ENCODE data around the gene MAML3. TPM values are rescaled to one million over a fixed set of nuclear protein-coding genes. Genes with fewer than 3 reads are reported as not detected.

MAML3 gene
- polyA plus RNA-seq, 4 donors, result 1.4 to 10.3 (median 3.4) TPM

DNA sequence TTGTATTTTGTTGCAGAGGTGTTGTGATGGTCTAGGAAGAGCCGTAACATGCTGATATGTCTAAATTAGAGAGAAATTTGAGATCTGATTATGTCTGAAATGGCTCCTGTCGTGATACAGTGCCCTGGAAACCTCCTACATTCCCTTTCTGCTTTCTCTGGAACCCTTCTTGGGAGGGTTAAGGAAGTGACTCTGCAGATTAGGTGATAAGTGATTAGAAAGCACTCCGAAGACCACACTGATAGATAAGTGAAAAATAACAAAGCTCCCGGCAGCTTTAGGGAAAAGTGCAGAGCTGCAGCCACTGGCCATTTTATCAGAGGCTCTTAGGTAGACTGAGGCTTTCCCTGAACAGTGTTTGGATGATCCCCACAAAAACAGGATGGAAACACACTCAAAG is 377.7 kb downstream of the MAML3 start:
- WGBS, 3 donors, result 68 to 88% (median 72%) methylated on average over 4 of the region's 4 CpGs
- Histone ChIP-seq H3K9me3 (ENCODE audit: control insufficient read depth in 2 of 2, insufficient read depth in 1 of 2, low read depth in 1 of 2, low read length in 1 of 2) (no peaks in the 10 kb centered on the region), H3K27me3 (ENCODE audit: control insufficient read depth in 3 of 3, insufficient read depth in 3 of 3, low read length in 3 of 3) (no peaks in the 10 kb centered on the region), H3K36me3 (ENCODE audit: control insufficient read depth in 3 of 3, insufficient read depth in 2 of 3, low read depth in 1 of 3, low read length in 3 of 3) (no peaks in the 10 kb centered on the region), H3K4me3 (ENCODE audit: low read depth in 1 of 3, low read length in 3 of 3) (no peak overlapping the region), H3K27ac (ENCODE audit: low read depth in 1 of 3, low read length in 2 of 3) (no peak overlapping the region), H3K4me1 (ENCODE audit: control insufficient read depth in 3 of 3, insufficient read depth in 2 of 3, low read depth in 1 of 3, low read length in 2 of 3) (peaks cover 0 to 2% (median 0%) of the 10 kb centered on the region in 3 donors)
- FAIRE-seq (no peak), DNase-seq (no peak)

- H3K27ac ChIP-seq (ENCODE audit: low read depth in 1 of 3, low read length in 2 of 3), result no peak overlapping the region
- H3K27me3 ChIP-seq (ENCODE audit: control insufficient read depth in 3 of 3, insufficient read depth in 3 of 3, low read length in 3 of 3), result no peaks in the 10 kb centered on the region
- peaks cover 0 to 2% (median 0%) of the 10 kb centered on the region in 3 donors for H3K4me1 ChIP-seq (ENCODE audit: control insufficient read depth in 3 of 3, insufficient read depth in 2 of 3, low read depth in 1 of 3, low read length in 2 of 3)
- 64 to 71% (median 69%) methylated on average over 6 of the region's 6 CpGs for WGBS, 3 donors
- no peak overlapping the region for H3K4me3 ChIP-seq (ENCODE audit: low read depth in 1 of 3, low read length in 3 of 3)
- FAIRE-seq (no peak), DNase-seq (no peak)
- H3K36me3 ChIP-seq (ENCODE audit: control insufficient read depth in 3 of 3, insufficient read depth in 2 of 3, low read depth in 1 of 3, low read length in 3 of 3), result no peaks in the 10 kb centered on the region
- no peaks in the 10 kb centered on the region for H3K9me3 ChIP-seq (ENCODE audit: control insufficient read depth in 2 of 2, insufficient read depth in 1 of 2, low read depth in 1 of 2, low read length in 1 of 2)
These were observed 379.1 kb downstream of the MAML3 start for GRCh38 chr4:139774759-139775487.

GRCh38 chr4:139773560-139774318 is 380.2 kb downstream of the MAML3 start:
- 77 to 83% (median 77%) methylated on average over 6 of the region's 6 CpGs for WGBS, 3 donors
- H3K4me3 ChIP-seq (ENCODE audit: low read depth in 1 of 3, low read length in 3 of 3), result no peak overlapping the region
- H3K27me3 ChIP-seq (ENCODE audit: control insufficient read depth in 3 of 3, insufficient read depth in 3 of 3, low read length in 3 of 3), result no peaks in the 10 kb centered on the region
- H3K27ac ChIP-seq (ENCODE audit: low read depth in 1 of 3, low read length in 2 of 3), result no peak overlapping the region
- H3K4me1 ChIP-seq (ENCODE audit: control insufficient read depth in 3 of 3, insufficient read depth in 2 of 3, low read depth in 1 of 3, low read length in 2 of 3), result peaks cover 0 to 5% (median 2%) of the 10 kb centered on the region in 3 donors
- DNase-seq (no peak), FAIRE-seq (no peak)
- H3K36me3 ChIP-seq (ENCODE audit: control insufficient read depth in 3 of 3, insufficient read depth in 2 of 3, low read depth in 1 of 3, low read length in 3 of 3), result no peaks in the 10 kb centered on the region
- H3K9me3 ChIP-seq (ENCODE audit: control insufficient read depth in 2 of 2, insufficient read depth in 1 of 2, low read depth in 1 of 2, low read length in 1 of 2), result no peaks in the 10 kb centered on the region

DNA sequence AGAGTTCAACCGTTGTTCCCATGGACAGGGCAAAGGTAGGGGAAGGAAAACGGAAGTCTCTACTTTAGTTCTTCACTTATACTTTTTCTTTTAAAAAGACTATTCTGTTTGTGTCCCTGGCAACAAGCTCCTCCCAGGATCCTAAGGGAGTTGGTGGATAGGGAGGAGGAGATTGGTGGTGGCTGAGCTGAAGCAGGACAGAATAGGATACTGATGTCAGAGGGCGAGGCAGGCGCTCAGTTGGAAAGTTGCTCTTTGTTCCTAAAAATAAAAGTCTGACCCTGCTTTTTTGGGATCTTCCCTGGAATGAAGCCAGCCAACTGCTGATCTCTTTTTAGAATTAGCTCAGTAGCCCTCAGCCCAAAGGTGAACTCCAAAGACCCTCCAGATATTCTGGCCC is 383.6 kb downstream of the MAML3 start:
- Histone ChIP-seq H3K4me3 (ENCODE audit: low read depth in 1 of 3, low read length in 3 of 3) (no peak overlapping the region), H3K4me1 (ENCODE audit: control insufficient read depth in 3 of 3, insufficient read depth in 2 of 3, low read depth in 1 of 3, low read length in 2 of 3) (peaks cover 0 to 5% (median 0%) of the 10 kb centered on the region in 3 donors), H3K36me3 (ENCODE audit: control insufficient read depth in 3 of 3, insufficient read depth in 2 of 3, low read depth in 1 of 3, low read length in 3 of 3) (no peaks in the 10 kb centered on the region), H3K9me3 (ENCODE audit: control insufficient read depth in 2 of 2, insufficient read depth in 1 of 2, low read depth in 1 of 2, low read length in 1 of 2) (no peaks in the 10 kb centered on the region), H3K27me3 (ENCODE audit: control insufficient read depth in 3 of 3, insufficient read depth in 3 of 3, low read length in 3 of 3) (no peaks in the 10 kb centered on the region), H3K27ac (ENCODE audit: low read depth in 1 of 3, low read length in 2 of 3) (no peak overlapping the region)
- FAIRE-seq, result no peak
- DNase-seq, result no peak
- WGBS, 3 donors, result 73 to 87% (median 83%) methylated on average over 4 of the region's 4 CpGs

- Histone ChIP-seq H3K36me3 (ENCODE audit: control insufficient read depth in 3 of 3, insufficient read depth in 2 of 3, low read depth in 1 of 3, low read length in 3 of 3) (no peaks in the 10 kb centered on the region), H3K4me1 (ENCODE audit: control insufficient read depth in 3 of 3, insufficient read depth in 2 of 3, low read depth in 1 of 3, low read length in 2 of 3) (peaks cover 0 to 5% (median 0%) of the 10 kb centered on the region in 3 donors), H3K9me3 (ENCODE audit: control insufficient read depth in 2 of 2, insufficient read depth in 1 of 2, low read depth in 1 of 2, low read length in 1 of 2) (no peaks in the 10 kb centered on the region), H3K4me3 (ENCODE audit: low read depth in 1 of 3, low read length in 3 of 3) (no peak overlapping the region), H3K27ac (ENCODE audit: low read depth in 1 of 3, low read length in 2 of 3) (no peak overlapping the region), H3K27me3 (ENCODE audit: control insufficient read depth in 3 of 3, insufficient read depth in 3 of 3, low read length in 3 of 3) (no peaks in the 10 kb centered on the region)
- WGBS, 3 donors, result 33 to 76% (median 43%) methylated on average over 4 of the region's 4 CpGs
- DNase-seq, result peak; percentile 49 to 58
- no peak for FAIRE-seq
These were observed 384.6 kb downstream of the MAML3 start for GRCh38 chr4:139769364-139769763.

- WGBS, 3 donors, result 82 to 91% (median 89%) methylated on average over 4 of the region's 4 CpGs
- FAIRE-seq, result no peak
- no peaks in the 10 kb centered on the region for H3K27me3 ChIP-seq (ENCODE audit: control insufficient read depth in 3 of 3, insufficient read depth in 3 of 3, low read length in 3 of 3)
These were observed 385.1 kb downstream of the MAML3 start for GRCh38 chr4:139768896-139769295.

DNA sequence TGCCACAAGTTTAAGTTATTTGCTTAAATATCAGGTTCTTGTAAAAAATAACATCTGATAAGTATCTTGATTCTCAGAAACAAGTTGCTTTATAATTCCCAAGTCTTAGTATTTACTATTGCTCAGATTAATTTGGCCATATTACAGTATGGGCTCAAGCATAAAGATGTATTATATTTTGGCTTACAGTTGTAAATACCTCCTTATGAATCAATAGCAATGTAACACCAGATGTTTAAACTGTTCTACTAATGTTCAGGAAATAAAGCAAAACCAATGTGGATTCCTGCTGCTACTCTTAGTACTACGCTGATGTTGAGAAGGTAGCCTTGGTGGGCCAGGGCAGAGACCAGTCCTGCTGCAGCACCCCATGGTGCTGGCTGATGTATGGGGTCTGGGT is 385.6 kb downstream of the MAML3 start:
- Histone ChIP-seq H3K36me3 (ENCODE audit: control insufficient read depth in 3 of 3, insufficient read depth in 2 of 3, low read depth in 1 of 3, low read length in 3 of 3) (no peaks in the 10 kb centered on the region), H3K4me3 (ENCODE audit: low read depth in 1 of 3, low read length in 3 of 3) (no peak overlapping the region), H3K9me3 (ENCODE audit: control insufficient read depth in 2 of 2, insufficient read depth in 1 of 2, low read depth in 1 of 2, low read length in 1 of 2) (no peaks in the 10 kb centered on the region), H3K4me1 (ENCODE audit: control insufficient read depth in 3 of 3, insufficient read depth in 2 of 3, low read depth in 1 of 3, low read length in 2 of 3) (peaks cover 0 to 9% (median 0%) of the 10 kb centered on the region in 3 donors), H3K27me3 (ENCODE audit: control insufficient read depth in 3 of 3, insufficient read depth in 3 of 3, low read length in 3 of 3) (no peaks in the 10 kb centered on the region), H3K27ac (ENCODE audit: low read depth in 1 of 3, low read length in 2 of 3) (no peak overlapping the region)
- 84 to 94% (median 90%) methylated on average over 1 of the region's 1 CpG for WGBS, 3 donors
- DNase-seq, result no peak
- FAIRE-seq, result no peak

More at GRCh38 chr4:139768896-139769295, 385.1 kb downstream of the MAML3 start:
- Histone ChIP-seq H3K4me3 (ENCODE audit: low read depth in 1 of 3, low read length in 3 of 3) (no peak overlapping the region), H3K4me1 (ENCODE audit: control insufficient read depth in 3 of 3, insufficient read depth in 2 of 3, low read depth in 1 of 3, low read length in 2 of 3) (peaks cover 0 to 5% (median 0%) of the 10 kb centered on the region in 3 donors), H3K27ac (ENCODE audit: low read depth in 1 of 3, low read length in 2 of 3) (no peak overlapping the region), H3K9me3 (ENCODE audit: control insufficient read depth in 2 of 2, insufficient read depth in 1 of 2, low read depth in 1 of 2, low read length in 1 of 2) (no peaks in the 10 kb centered on the region), H3K36me3 (ENCODE audit: control insufficient read depth in 3 of 3, insufficient read depth in 2 of 3, low read depth in 1 of 3, low read length in 3 of 3) (no peaks in the 10 kb centered on the region)
- peak in 1 of 2 donors; percentile 16 for DNase-seq

GRCh38 chr4:139767585-139767984 is 386.4 kb downstream of the MAML3 start:
- DNase-seq, result no peak
- Histone ChIP-seq H3K4me1 (ENCODE audit: control insufficient read depth in 3 of 3, insufficient read depth in 2 of 3, low read depth in 1 of 3, low read length in 2 of 3) (peaks cover 0 to 9% (median 0%) of the 10 kb centered on the region in 3 donors), H3K36me3 (ENCODE audit: control insufficient read depth in 3 of 3, insufficient read depth in 2 of 3, low read depth in 1 of 3, low read length in 3 of 3) (no peaks in the 10 kb centered on the region), H3K4me3 (ENCODE audit: low read depth in 1 of 3, low read length in 3 of 3) (no peak overlapping the region), H3K27ac (ENCODE audit: low read depth in 1 of 3, low read length in 2 of 3) (no peak overlapping the region), H3K27me3 (ENCODE audit: control insufficient read depth in 3 of 3, insufficient read depth in 3 of 3, low read length in 3 of 3) (no peaks in the 10 kb centered on the region), H3K9me3 (ENCODE audit: control insufficient read depth in 2 of 2, insufficient read depth in 1 of 2, low read depth in 1 of 2, low read length in 1 of 2) (no peaks in the 10 kb centered on the region)
- no peak for FAIRE-seq
